Measurements from ENCODE around the gene COX17. TPM values are rescaled to one million over a fixed set of nuclear protein-coding genes. Genes with fewer than 3 reads are reported as not detected.

The COX17 gene
- total RNA-seq, 2 donors from 2014 or later, result 54.1 to 73.7 TPM

DNA sequence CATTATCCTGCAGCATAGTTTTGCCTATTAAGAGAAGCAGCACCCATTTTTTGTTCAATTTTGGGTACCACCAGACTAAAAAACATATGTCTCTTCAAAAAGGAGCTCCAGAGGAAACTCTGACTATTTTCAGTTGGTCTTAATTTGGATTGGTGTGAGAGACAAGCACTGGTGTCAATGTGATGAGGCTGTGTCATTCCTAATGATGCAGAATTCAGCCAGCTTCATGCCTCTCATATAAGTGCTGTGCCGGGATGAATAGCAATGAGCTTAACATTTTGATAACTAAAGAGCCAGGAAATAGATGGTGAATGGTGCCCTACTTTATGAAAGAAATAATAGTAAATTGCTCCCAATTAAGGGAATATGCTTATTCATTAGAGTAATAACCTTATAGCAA, 32.7 kb downstream of the COX17 start:
- Mint-ChIP-seq H3K36me3 (ENCODE audit: low read depth) (no peaks in the 10 kb centered on the region), H3K4me3 (no peak overlapping the region), H3K9me3 (no peaks in the 10 kb centered on the region), H3K27ac (no peak overlapping the region), H3K4me1 (peaks cover 6% of the 10 kb centered on the region), H3K27me3 (ENCODE audit: insufficient read depth) (no peaks in the 10 kb centered on the region)
- no peak overlapping the region for H3K9ac ChIP-seq (ENCODE audit: extremely low read depth, low read length, poor library complexity, severe bottlenecking)
- H3K4me1 ChIP-seq (ENCODE audit: control insufficient read depth, insufficient read depth, low read length), result no peaks in the 10 kb centered on the region
- no peaks in the 10 kb centered on the region for H3K27me3 ChIP-seq (ENCODE audit: control insufficient read depth, insufficient read depth, low read length, poor library complexity, severe bottlenecking)
- no peaks in the 10 kb centered on the region for H3K36me3 ChIP-seq (ENCODE audit: control insufficient read depth, insufficient read depth, low read length)
- H3K4me3 ChIP-seq (ENCODE audit: low read length), result no peak overlapping the region
- 100% methylated on average over 1 of the region's 1 CpG; no CpG with 5 or more reads in 1 of the 2 experiments for WGBS, 2 experiments (ENCODE audit: insufficient coverage in 1 of 2, insufficient read length in 1 of 2)
- no peaks in the 10 kb centered on the region for H3K9me3 ChIP-seq (ENCODE audit: control insufficient read depth, low read length)
- TF ChIP-seq, protein P1, sequence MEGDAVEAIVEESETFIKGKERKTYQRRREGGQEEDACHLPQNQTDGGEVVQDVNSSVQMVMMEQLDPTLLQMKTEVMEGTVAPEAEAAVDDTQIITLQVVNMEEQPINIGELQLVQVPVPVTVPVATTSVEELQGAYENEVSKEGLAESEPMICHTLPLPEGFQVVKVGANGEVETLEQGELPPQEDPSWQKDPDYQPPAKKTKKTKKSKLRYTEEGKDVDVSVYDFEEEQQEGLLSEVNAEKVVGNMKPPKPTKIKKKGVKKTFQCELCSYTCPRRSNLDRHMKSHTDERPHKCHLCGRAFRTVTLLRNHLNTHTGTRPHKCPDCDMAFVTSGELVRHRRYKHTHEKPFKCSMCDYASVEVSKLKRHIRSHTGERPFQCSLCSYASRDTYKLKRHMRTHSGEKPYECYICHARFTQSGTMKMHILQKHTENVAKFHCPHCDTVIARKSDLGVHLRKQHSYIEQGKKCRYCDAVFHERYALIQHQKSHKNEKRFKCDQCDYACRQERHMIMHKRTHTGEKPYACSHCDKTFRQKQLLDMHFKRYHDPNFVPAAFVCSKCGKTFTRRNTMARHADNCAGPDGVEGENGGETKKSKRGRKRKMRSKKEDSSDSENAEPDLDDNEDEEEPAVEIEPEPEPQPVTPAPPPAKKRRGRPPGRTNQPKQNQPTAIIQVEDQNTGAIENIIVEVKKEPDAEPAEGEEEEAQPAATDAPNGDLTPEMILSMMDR (conservative IDR thresholded peaks at IDR 0.05), result no peak
- DNase-seq, result no peak
- H3K27ac ChIP-seq (ENCODE audit: low read depth, low read length), result no peak overlapping the region

- TF ChIP-seq, protein P1 (conservative IDR thresholded peaks at IDR 0.05), result no peak
- peaks cover 11% of the 10 kb centered on the region for H3K4me1 Mint-ChIP-seq
- no peak overlapping the region for H3K27ac ChIP-seq (ENCODE audit: low read depth, low read length)
Measured at GRCh38 chr3:119643528-119643927, 33.7 kb downstream of the COX17 start.

DNA sequence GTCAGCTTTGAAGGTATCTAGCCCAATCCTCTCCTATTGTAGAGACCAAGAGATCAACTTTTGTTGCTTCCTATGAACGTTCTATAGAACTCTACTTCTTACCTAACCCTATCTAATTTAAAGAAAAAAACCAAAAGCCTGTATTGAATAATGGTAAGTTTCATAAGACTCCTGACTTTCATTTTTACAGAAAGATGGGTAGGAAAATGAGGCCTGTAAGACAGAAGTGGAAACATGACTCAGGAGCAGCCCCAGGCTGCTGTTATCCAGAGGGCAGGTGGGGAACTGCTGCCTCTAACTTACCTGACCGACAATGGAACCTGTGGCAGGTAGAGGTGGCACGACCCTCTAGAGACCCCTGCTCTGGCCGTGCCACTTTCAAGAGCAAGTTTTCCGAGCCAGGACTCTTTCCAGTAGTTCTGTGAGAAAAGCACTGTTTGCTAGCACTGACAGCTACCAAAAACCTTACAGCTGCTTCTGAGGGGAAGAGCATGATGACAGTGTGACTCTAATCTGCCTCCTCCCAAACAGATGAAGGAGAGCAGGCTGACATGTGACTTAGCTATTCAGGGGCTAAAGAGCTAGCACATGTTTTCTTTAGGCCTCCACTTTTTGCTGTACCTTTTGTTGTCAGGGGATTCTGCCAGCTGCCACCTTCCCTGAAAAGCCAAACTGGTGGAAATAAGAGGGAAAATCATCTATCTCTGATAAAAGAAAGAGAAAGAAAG, 34.3 kb downstream of the COX17 start:
- WGBS, 2 experiments (ENCODE audit: insufficient coverage in 1 of 2, insufficient read length in 1 of 2), result 85 to 100% methylated on average over 3 to 5 of the region's 5 CpGs
- no peaks in the 10 kb centered on the region for H3K27me3 ChIP-seq (ENCODE audit: control insufficient read depth, insufficient read depth, low read length, poor library complexity, severe bottlenecking)
- peaks cover 3% of the 10 kb centered on the region for H3K4me1 ChIP-seq (ENCODE audit: control insufficient read depth, insufficient read depth, low read length)
- Mint-ChIP-seq H3K36me3 (ENCODE audit: low read depth) (no peaks in the 10 kb centered on the region), H3K27me3 (ENCODE audit: insufficient read depth) (no peaks in the 10 kb centered on the region), H3K4me1 (peaks cover 14% of the 10 kb centered on the region), H3K27ac (no peak overlapping the region), H3K4me3 (no peak overlapping the region), H3K9me3 (no peaks in the 10 kb centered on the region)
- no peaks in the 10 kb centered on the region for H3K9me3 ChIP-seq (ENCODE audit: control insufficient read depth, low read length)
- H3K9ac ChIP-seq (ENCODE audit: extremely low read depth, low read length, poor library complexity, severe bottlenecking), result no peak overlapping the region
- no peak overlapping the region for H3K27ac ChIP-seq (ENCODE audit: low read depth, low read length)
- TF ChIP-seq, protein P1 (conservative IDR thresholded peaks at IDR 0.05), result no peak
- H3K4me3 ChIP-seq (ENCODE audit: low read length), result no peak overlapping the region
- H3K36me3 ChIP-seq (ENCODE audit: control insufficient read depth, insufficient read depth, low read length), result no peaks in the 10 kb centered on the region
- DNase-seq, result no peak

More at GRCh38 chr3:119643528-119643927, 33.7 kb downstream of the COX17 start:
- Histone ChIP-seq H3K9ac (ENCODE audit: extremely low read depth, low read length, poor library complexity, severe bottlenecking) (no peak overlapping the region), H3K36me3 (ENCODE audit: control insufficient read depth, insufficient read depth, low read length) (no peaks in the 10 kb centered on the region), H3K4me1 (ENCODE audit: control insufficient read depth, insufficient read depth, low read length) (peaks cover 3% of the 10 kb centered on the region), H3K27me3 (ENCODE audit: control insufficient read depth, insufficient read depth, low read length, poor library complexity, severe bottlenecking) (no peaks in the 10 kb centered on the region), H3K9me3 (ENCODE audit: control insufficient read depth, low read length) (no peaks in the 10 kb centered on the region), H3K4me3 (ENCODE audit: low read length) (no peak overlapping the region)
- DNase-seq, result no peak
- H3K27me3 Mint-ChIP-seq (ENCODE audit: insufficient read depth), result no peaks in the 10 kb centered on the region
- H3K27ac Mint-ChIP-seq, result no peak overlapping the region
- 100% methylated on average over 2 of the region's 2 CpGs for WGBS, 2 experiments (ENCODE audit: insufficient coverage in 1 of 2, insufficient read length in 1 of 2)
- no peaks in the 10 kb centered on the region for H3K36me3 Mint-ChIP-seq (ENCODE audit: low read depth)
- H3K4me3 Mint-ChIP-seq, result no peak overlapping the region
- no peaks in the 10 kb centered on the region for H3K9me3 Mint-ChIP-seq

Data from endodermal cell (in vitro differentiated cells).